RWPE1 (cell line): ENCODE results near the gene CHCHD6.

Experiments
- CTCF ChIA-PET: fragments of 350-600 bp; sonication (Branson Sonifier 250); formaldehyde crosslinking; extraction: SDS; loops from one replicate; lab custom pipeline; 2021; lab: Yijun Ruan, JAX
- POLR2A ChIA-PET: fragments of 400-600 bp; formaldehyde crosslinking; extraction: SDS; loops from one replicate; lab custom pipeline; 2020; ENCODE audit warnings: antibody characterized with exemption; ENCODE audit not compliant: low non-redundant PET; lab: Yijun Ruan, JAX
- DNase-seq: peaks from one replicate; pipeline ENCODE4 v3.0.0; 2012; ENCODE audit warnings: low spot score
- H3K27ac ChIP-seq: fragments of 450-650 bp; 2 replicates; pipeline ENCODE4 v1.5.1; 2017
- CTCF ChIP-seq: fragments of 450-650 bp; conservative IDR thresholded peaks from 2 replicates; pipeline ENCODE4 v1.5.1; 2017; ENCODE audit warnings: low read depth, mild to moderate bottlenecking

Gene CHCHD6

DNA sequence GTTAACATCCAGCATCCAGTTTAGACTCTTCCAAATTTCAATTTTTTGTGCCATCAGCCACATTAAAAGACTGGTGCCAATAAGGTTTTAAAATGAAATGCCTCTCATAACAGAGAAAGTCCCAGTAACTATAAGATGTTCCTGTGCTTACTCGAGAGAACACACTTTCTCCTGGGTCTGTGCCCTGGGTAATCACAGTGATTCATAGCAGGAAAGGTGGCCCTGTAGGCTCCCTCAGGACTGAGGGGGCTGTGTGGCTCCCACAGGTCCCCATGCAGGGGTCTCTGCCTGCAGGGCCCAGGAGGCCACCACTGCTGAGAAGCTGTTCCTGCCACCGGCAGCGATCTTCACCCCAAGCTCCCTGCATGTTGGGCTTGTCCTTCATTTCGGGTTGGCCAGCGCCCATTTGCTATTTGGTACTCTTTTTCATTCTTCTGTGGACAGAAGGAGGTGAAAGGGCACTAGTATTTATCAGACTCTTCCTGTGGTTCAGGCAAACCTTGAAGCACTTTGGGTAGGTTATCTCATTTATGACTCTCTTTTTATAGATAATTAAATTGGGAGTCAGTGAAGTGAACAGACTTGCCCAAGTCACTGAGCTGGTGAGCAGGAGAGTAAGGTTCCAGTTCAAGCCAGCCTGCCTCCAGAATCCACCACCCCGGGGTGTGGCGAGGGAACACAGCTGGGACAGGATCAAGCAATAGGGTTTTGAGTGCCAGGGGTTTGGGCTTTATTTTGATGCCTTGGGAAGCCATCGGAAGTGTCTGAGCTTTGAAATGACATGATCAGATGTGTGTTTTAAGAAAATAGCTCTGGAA, 234.7 kb downstream of the CHCHD6 start:
- ChIA-PET POLR2A (no interaction called here), CTCF (interaction anchor here (0.6 kb wide), 2 partner anchors 74 to 102 kb away, joined by 3 read pairs; no protein-coding TSS in a partner anchor)
- H3K27ac ChIP-seq, result peak overlapping the region; percentile 72
- no peak for DNase-seq
- no peak for TF ChIP-seq CTCF

DNA sequence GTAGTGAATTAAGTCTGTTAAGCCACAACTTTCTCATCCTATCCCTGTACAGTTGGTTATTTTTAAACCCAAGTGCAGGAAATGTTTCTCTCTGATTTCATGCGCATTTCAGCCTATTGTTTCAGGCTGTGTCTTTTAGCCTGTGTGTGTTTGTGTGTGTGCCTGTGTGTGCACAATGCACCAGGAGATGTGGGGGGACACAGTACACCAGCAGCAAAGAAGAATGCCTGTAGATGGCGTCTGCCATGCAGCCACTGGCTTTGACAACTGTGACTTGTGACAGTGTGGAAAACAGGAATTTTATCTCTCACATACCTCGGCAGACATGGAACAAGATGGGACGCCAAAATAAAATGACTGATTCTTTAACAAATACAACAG, 235.3 kb downstream of the CHCHD6 start:
- H3K27ac ChIP-seq, result peak overlapping the region; percentile 72
- no peak for DNase-seq
- TF ChIP-seq CTCF, result no peak
- ChIA-PET CTCF (interaction anchor here (0.6 kb wide), 1 partner anchor 103 kb away, joined by 3 read pairs; no protein-coding TSS in a partner anchor), POLR2A (no interaction called here)

DNA sequence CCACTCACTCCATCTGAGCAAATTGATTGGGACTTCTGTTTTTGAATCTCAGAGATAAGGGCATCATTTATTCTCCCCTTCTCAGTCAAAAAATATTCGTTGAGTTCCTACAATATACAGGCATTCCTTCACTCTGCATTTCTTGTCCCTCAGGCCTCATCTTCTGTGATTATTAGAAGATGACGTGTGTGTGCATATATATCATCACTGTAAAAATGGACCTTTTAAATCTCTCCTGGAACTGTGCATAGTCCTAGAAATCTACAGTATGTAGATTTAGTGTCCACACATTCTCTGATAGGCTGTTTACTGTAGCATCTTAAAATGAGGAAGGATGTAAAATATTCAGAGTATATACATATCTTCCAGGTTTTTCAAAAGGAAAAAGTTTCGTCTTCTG, 235.7 kb downstream of the CHCHD6 start:
- no peak for DNase-seq
- CTCF ChIA-PET, result no interaction called here
- no peak for TF ChIP-seq CTCF
- H3K27ac ChIP-seq, result no peak overlapping the region
- POLR2A ChIA-PET, result no interaction called here

- ChIA-PET CTCF (no interaction called here), POLR2A (no interaction called here)
- TF ChIP-seq CTCF, result no peak
- DNase-seq, result no peak
- H3K27ac ChIP-seq, result no peak overlapping the region
Observed at GRCh38 chr3:126941721-126942270, 237.8 kb downstream of the CHCHD6 start.

DNA sequence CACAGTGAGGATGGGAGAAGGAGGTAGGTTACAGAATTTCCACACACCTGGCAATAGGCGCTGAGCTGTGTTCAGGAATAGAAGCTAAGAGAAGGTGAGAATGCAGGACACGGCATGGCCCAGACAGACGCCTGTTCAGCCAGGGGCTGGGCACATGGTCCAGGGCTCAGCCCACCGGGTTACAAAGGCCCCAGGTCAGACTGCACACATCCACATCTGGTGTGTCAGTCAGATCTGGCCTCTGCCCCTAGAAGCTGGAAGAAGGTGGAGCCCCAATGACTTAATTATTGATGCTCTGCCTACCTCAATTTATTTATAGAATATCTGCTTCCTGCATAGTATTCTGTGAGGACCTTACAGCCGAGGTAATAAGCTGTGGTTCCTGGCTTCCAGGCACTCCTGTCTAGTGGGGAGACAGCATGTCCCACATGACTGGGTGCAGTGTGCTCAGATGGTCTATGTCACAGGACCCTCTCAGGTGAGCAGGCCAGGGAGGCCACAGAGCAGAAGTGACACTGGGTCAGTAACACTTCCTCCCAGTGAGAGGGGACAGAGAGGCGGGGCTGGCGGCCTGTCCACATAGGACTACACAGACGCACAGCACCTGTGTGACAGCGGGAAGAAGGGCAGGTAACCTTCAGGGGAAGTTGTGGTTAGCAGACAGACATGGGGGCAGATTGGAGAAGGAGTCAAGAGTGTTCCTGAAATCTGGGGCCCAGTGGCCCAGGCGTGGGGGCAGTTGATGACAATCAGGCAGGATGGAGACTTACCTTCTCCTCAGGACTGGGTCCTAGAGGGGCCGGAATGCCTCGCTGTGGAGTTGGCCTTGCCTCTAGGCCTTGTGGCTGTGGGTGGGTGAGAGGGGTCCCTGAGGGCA, 240.3 kb downstream of the CHCHD6 start:
- TF ChIP-seq CTCF, result no peak
- ChIA-PET CTCF (no interaction called here), POLR2A (no interaction called here)
- no peak overlapping the region for H3K27ac ChIP-seq
- no peak for DNase-seq

GRCh38 chr3:126945171-126945721, 241.2 kb downstream of the CHCHD6 start:
- no peak for DNase-seq
- ChIA-PET POLR2A (no interaction called here), CTCF (no interaction called here)
- no peak overlapping the region for H3K27ac ChIP-seq
- no peak for TF ChIP-seq CTCF
